ENCODE measurements around the gene SLC6A1. TPM values are rescaled to one million over a fixed set of nuclear protein-coding genes. Genes with fewer than 3 reads are reported as not detected.

Gene SLC6A1
- total RNA-seq, 1 experiment from 2014 or later: not detected

- Histone ChIP-seq H3K79me1 (ENCODE audit: insufficient read depth, low read depth, low read length, poor library complexity, severe bottlenecking) (no peaks in the 10 kb centered on the region), H3K14ac (ENCODE audit: insufficient read depth, low read length) (no peak overlapping the region), H3K4me2 (ENCODE audit: insufficient read depth, insufficient read length, low read length) (no peak overlapping the region), H4K91ac (ENCODE audit: insufficient read length, low read depth, low read length) (no peak overlapping the region), H3K23ac (ENCODE audit: insufficient read length, low read depth, low read length) (no peak overlapping the region), H3K27me3 (ENCODE audit: insufficient read depth, low read length) (no peaks in the 10 kb centered on the region), H2AFZ (ENCODE audit: low read length) (no peak overlapping the region), H3K56ac (ENCODE audit: insufficient read length, low read depth, low read length) (no peak overlapping the region), H3K9ac (ENCODE audit: extremely low read depth, insufficient read length, low read length) (no peak overlapping the region), H3K79me2 (ENCODE audit: insufficient read depth, low read length) (no peaks in the 10 kb centered on the region), H2BK15ac (ENCODE audit: low read depth, low read length) (no peak overlapping the region), H4K5ac (ENCODE audit: insufficient read length, low read depth, low read length) (no peak overlapping the region), H2AK5ac (ENCODE audit: insufficient read length, low read length) (no peak overlapping the region), H4K8ac (replicated peaks; ENCODE audit: insufficient read length, low read depth, low read length) (no peak overlapping the region), H3T11ph (ENCODE audit: low read length) (no peak overlapping the region), H3K4ac (ENCODE audit: low read depth, low read length) (no peak overlapping the region), H3K23me2 (ENCODE audit: insufficient read length, low read depth, low read length, poor library complexity, severe bottlenecking) (no peaks in the 10 kb centered on the region), H2BK20ac (ENCODE audit: low read depth, low read length, poor library complexity, severe bottlenecking) (no peak overlapping the region), H2BK120ac (ENCODE audit: low read depth, low read length, poor library complexity, severe bottlenecking) (no peak overlapping the region), H3K18ac (ENCODE audit: insufficient read length, low read depth, low read length) (no peak overlapping the region), H4K20me1 (ENCODE audit: control insufficient read depth, insufficient read depth, insufficient read length) (no peaks in the 10 kb centered on the region), H3K9me3 (ENCODE audit: control insufficient read depth, low read depth, low read length) (no peaks in the 10 kb centered on the region), H3K27ac (ENCODE audit: insufficient read length, low read depth, low read length) (no peak overlapping the region), H2BK12ac (ENCODE audit: insufficient read length, low read depth, low read length) (no peak overlapping the region), H3K4me1 (ENCODE audit: insufficient read depth, low read length) (peaks cover 10% of the 10 kb centered on the region; the same call in 1 of the 2 replicates), H2BK5ac (ENCODE audit: insufficient read length, low read length) (no peak overlapping the region)
- WGBS (ENCODE audit: extremely low coverage, insufficient read length, low lambda C conversion rate): no CpG with 5 or more reads among the region's 5 CpGs
- Mint-ChIP-seq H3K36me3 (ENCODE audit: insufficient read depth in 1 of 3, low read depth in 3 of 3) (no peaks in the 10 kb centered on the region; a peak in 1 of 7 replicates), H3K9me3 (no peaks in the 10 kb centered on the region), H3K4me1 (peaks cover 24 to 33% of the 10 kb centered on the region in 2 experiments), H3K4me3 (no peak overlapping the region), H3K27ac (no peak overlapping the region), H3K27me3 (ENCODE audit: low read depth) (peaks cover 32% of the 10 kb centered on the region)
- TF ChIP-seq CTCF (conservative IDR thresholded peaks at IDR 0.05): no peak
- DNase-seq: no peak
Measured at GRCh38 chr3:10981961-10982360, 10.6 kb upstream of the SLC6A1 start.
